Measurements from ENCODE around the gene DDIT4. TPM values are rescaled to one million over a fixed set of nuclear protein-coding genes. Genes with fewer than 3 reads are reported as not detected.

Gene DDIT4
- total and polyA plus RNA-seq, 9 of the 15 experiments (the other 6 are each of a cell fraction or from before 2014, with no cell fraction given): 8.2 to 675 (median 159) TPM

GRCh38 chr10:72265990-72266865, 7.5 kb upstream of the DDIT4 start (continued):
- TF ChIP-seq BCLAF1 (IDR thresholded peaks at IDR 0.05; ENCODE audit: borderline replicate concordance in 1 of 2, control insufficient read depth in 1 of 2, low read depth in 2 of 2, low read length in 1 of 2) (no peak), KLF1 (tag; IDR thresholded peaks at IDR 0.05) (no peak), SAP30 (IDR thresholded peaks at IDR 0.05; ENCODE audit: borderline replicate concordance, insufficient read depth, low read depth, low read length, poor library complexity, severe bottlenecking) (no peak), MTA2 (IDR thresholded peaks at IDR 0.05; ENCODE audit: low read depth) (no peak), ZHX1 (conservative IDR thresholded peaks at IDR 0.05; ENCODE audit: low read length) (no peak), DIDO1 (tag; IDR thresholded peaks at IDR 0.05; ENCODE audit: low read depth) (no peak), CTCF (IDR thresholded peaks at IDR 0.05 in 2 of 3, conservative IDR thresholded peaks at IDR 0.05 in 1 of 3; ENCODE audit: insufficient read depth in 2 of 3, low read depth in 1 of 3, low read length in 3 of 3) (no peak), HSF4 (CRISPR knock-in tag; IDR thresholded peaks at IDR 0.05; ENCODE audit: borderline replicate concordance) (no peak; the same call in 1 of the 2 replicates), ZC3H11A (IDR thresholded peaks at IDR 0.05; ENCODE audit: low read depth, low read length) (no peak), ZNF518B (CRISPR knock-in tag; IDR thresholded peaks at IDR 0.05) (no peak), CREM (IDR thresholded peaks at IDR 0.05; ENCODE audit: low read depth) (no peak), ARID2 (IDR thresholded peaks at IDR 0.05) (no peak)
